Esophagus muscularis mucosa (tissue), 4 donors: ENCODE measurements around the gene AGER. TPM values are rescaled to one million over a fixed set of nuclear protein-coding genes. Genes with fewer than 3 reads are reported as not detected.

ENCODE experiments used
- DNase-seq: peaks from one replicate; pipeline ENCODE4 v3.0.0-alpha.2; 2017; ENCODE audit errors: extremely low spot score
- H3K27ac ChIP-seq, 4 donors: fragments of 200-600 bp; sonication (generic); replicated peaks in 1 of 4; 1 replicate in 3 of 4; 2 replicates in 1 of 4; pipeline ENCODE4 v1.5.1; 2016 to 2019; ENCODE audit warnings: mild to moderate bottlenecking in 1 of 4
- H3K27me3 ChIP-seq, 4 donors: fragments of 200-600 bp; sonication (generic); one replicate each; pipeline versions ENCODE4 v1.5.1 to v1.6.0; 2016 to 2019
- H3K36me3 ChIP-seq, 4 donors: fragments of 200-600 bp; sonication (generic); one replicate each; pipeline ENCODE4 v1.5.1; 2016 to 2019
- H3K4me1 ChIP-seq, 4 donors: fragments of 200-600 bp; sonication (generic); one replicate each; pipeline ENCODE4 v1.5.1; 2016 to 2019
- H3K4me3 ChIP-seq, 4 donors: fragments of 200-600 bp; sonication (generic); 1 replicate in 2 of 4; 2 replicates in 2 of 4; pipeline ENCODE4 v1.5.1; 2016 to 2019; ENCODE audit warnings: mild to moderate bottlenecking in 4 of 4, moderate library complexity in 1 of 4
- H3K9me3 ChIP-seq, 4 donors: fragments of 200-600 bp; sonication (generic); 1 replicate in 3 of 4; 2 replicates in 1 of 4; pipeline ENCODE4 v1.5.1; 2016 to 2019
- EP300 ChIP-seq: sonication (generic); formaldehyde crosslinking; IDR thresholded peaks from one replicate; pipeline ENCODE4 v1.6.1; 2017; ENCODE audit warnings: antibody characterized with exemption
- POLR2A ChIP-seq: fragments of 450-650 bp; IDR thresholded peaks from one replicate; pipeline ENCODE4 v1.6.1; 2017; ENCODE audit warnings: antibody characterized with exemption, moderate library complexity, mild to moderate bottlenecking, low read depth
- POLR2AphosphoS5 ChIP-seq, 2 donors: sonication (generic); formaldehyde crosslinking; IDR thresholded peaks; one replicate each; pipeline ENCODE4 v1.6.1; 2017; ENCODE audit warnings: antibody characterized with exemption in 2 of 2
- WGBS: methylation state at CpG from one replicate; pipeline ENCODE4 v1.1.5; 2018; 5-methylcytosine and 5-hydroxymethylcytosine counted together
- intact Hi-C: fragments of 100-400 bp; cut with DNase I; formaldehyde crosslinking; loops from one replicate; pipeline ENCODE4 v1.15.1; 2023
- total RNA-seq, 4 donors: library from RNA; depleted of rRNA; stranded (reverse); fragments of >200 nt; gene quantifications; one replicate each; pipeline versions ENCODE4 v1.1.0 to v1.2.1, GENCODE V29; 2016
- TF ChIP-seq, protein P1 (sequence below), 3 experiments: fragments of 200-600 bp in 2 of 3; fragments of 450-650 bp in 1 of 3; sonication (generic) in 2 of 3; IDR thresholded peaks; one replicate each; pipeline ENCODE4 v1.5.1; 2017 to 2019; ENCODE audit warnings: antibody characterized with exemption in 3 of 3, mild to moderate bottlenecking in 2 of 3, moderate library complexity in 1 of 3

The AGER gene
- total RNA-seq, 4 donors from 2014 or later = 0.83 to 5.9 (median 3.8) TPM

DNA sequence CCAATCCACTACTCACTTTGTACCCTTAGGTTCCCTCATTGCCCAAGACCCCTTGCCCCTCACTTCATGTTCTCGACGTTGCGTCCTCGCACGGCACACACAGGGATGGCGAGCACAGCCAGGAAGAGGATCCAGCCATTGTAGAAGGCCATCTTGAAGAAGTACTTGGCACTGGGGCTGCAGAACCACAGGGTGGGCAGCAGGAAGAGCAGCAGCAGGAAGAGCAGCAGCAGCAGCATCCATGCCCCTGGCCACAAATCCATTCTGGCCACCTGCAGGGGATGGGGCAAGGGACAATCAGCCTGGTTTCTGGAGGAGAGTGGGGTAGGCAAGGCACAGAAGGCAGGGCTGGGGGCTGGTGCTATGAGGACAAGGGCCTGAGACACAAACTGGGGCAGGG is 12.8 kb downstream of the AGER start:
- Histone ChIP-seq H3K27ac (no peak overlapping the region), H3K36me3 (peaks cover 13 to 53% (median 49%) of the 10 kb centered on the region in 4 donors), H3K9me3 (no peaks in the 10 kb centered on the region), H3K27me3 (no peaks in the 10 kb centered on the region), H3K4me1 (peaks cover 13 to 46% (median 42%) of the 10 kb centered on the region in 4 donors), H3K4me3 (no peak overlapping the region)
- TF ChIP-seq, protein P1, sequence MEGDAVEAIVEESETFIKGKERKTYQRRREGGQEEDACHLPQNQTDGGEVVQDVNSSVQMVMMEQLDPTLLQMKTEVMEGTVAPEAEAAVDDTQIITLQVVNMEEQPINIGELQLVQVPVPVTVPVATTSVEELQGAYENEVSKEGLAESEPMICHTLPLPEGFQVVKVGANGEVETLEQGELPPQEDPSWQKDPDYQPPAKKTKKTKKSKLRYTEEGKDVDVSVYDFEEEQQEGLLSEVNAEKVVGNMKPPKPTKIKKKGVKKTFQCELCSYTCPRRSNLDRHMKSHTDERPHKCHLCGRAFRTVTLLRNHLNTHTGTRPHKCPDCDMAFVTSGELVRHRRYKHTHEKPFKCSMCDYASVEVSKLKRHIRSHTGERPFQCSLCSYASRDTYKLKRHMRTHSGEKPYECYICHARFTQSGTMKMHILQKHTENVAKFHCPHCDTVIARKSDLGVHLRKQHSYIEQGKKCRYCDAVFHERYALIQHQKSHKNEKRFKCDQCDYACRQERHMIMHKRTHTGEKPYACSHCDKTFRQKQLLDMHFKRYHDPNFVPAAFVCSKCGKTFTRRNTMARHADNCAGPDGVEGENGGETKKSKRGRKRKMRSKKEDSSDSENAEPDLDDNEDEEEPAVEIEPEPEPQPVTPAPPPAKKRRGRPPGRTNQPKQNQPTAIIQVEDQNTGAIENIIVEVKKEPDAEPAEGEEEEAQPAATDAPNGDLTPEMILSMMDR (IDR thresholded peaks at IDR 0.05) = no peak
- TF ChIP-seq POLR2A = no peak
- no peak for TF ChIP-seq POLR2AphosphoS5 (IDR thresholded peaks at IDR 0.05)
- TF ChIP-seq EP300 = no peak
- 93% methylated on average over 6 of the region's 6 CpGs for WGBS
- DNase-seq = no peak
- intact Hi-C loops = no loop called here

DNA sequence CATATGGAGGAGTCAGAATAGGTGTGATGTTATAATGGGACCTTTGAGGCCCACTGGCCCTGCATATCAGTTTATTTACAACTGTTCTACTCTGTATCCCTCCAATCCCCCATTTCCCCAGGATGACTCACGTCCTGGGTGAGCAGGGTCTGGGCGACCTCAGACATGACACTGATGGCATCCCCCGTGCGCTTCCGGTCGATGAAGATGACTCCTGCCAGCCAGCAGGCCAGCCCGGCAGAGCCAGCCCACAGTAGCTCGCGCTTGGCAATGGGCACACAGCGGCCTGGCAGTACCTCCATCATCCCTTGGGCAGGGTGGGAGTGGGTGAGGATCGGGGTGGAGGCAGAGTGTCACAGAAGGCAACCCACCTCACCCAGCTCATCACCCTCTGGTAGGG is 13.8 kb downstream of the AGER start:
- Histone ChIP-seq H3K27ac (no peak overlapping the region), H3K9me3 (no peaks in the 10 kb centered on the region), H3K4me3 (no peak overlapping the region), H3K4me1 (peaks cover 9 to 41% (median 37%) of the 10 kb centered on the region in 4 donors), H3K27me3 (no peaks in the 10 kb centered on the region), H3K36me3 (peaks cover 13 to 62% (median 58%) of the 10 kb centered on the region in 4 donors)
- WGBS = 86% methylated on average over 4 of the region's 11 CpGs
- DNase-seq = no peak
- intact Hi-C loops = no loop called here
- TF ChIP-seq POLR2AphosphoS5 (IDR thresholded peaks at IDR 0.05) = no peak
- TF ChIP-seq, protein P1 (IDR thresholded peaks at IDR 0.05) = no peak
- no peak for TF ChIP-seq POLR2A
- TF ChIP-seq EP300 = no peak

DNA sequence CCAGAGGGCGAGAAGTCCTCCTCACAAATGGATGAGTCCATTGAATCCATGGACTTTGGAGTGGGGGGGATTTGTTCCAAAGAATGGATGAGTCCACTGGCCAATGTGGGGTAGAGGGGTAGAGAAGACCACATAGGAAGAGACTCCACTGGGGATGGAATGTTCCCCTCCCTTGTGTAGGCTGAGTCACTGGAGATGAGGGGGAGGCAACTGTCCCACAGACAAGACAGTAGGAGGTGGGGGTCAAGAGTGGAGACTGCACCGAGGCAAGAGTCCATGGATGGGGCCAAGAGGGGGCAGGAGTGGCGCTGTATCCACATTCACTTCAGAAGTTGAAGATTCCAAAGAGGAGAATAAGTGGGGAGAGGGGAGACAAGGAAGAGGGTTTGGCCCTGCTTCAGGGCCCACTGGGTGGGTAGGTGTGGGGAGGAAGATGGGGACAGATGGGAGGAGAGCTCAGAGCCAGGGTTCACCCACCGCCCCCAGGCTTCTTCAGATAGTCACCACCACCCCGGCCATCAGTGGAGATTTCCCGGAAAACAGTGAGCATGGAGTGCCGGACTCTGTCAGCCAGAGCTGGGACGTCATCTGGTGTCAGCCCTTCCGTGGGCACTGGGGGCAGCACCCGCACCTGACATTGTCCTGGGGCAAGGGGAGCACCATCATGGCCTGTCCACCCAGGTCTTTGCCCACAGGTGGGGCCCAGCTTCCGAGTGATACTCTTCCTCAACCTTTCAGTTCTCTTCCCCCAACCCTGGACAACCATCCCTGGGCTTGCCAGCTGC is 15.1 kb downstream of the AGER start:
- Histone ChIP-seq H3K27ac (peak overlapping the region in 3 of 4 donors; percentile 13 to 50 (median 37)), H3K9me3 (no peaks in the 10 kb centered on the region), H3K4me3 (no peak overlapping the region), H3K27me3 (no peaks in the 10 kb centered on the region), H3K4me1 (peaks cover 0 to 30% (median 24%) of the 10 kb centered on the region in 4 donors), H3K36me3 (peaks cover 13 to 74% (median 65%) of the 10 kb centered on the region in 4 donors)
- TF ChIP-seq EP300 (no peak), POLR2AphosphoS5 (IDR thresholded peaks at IDR 0.05) (no peak), POLR2A (no peak)
- TF ChIP-seq, protein P1 (IDR thresholded peaks at IDR 0.05) = no peak
- intact Hi-C loops = no loop called here
- no peak for DNase-seq
- WGBS = 78% methylated on average over 9 of the region's 11 CpGs

DNA sequence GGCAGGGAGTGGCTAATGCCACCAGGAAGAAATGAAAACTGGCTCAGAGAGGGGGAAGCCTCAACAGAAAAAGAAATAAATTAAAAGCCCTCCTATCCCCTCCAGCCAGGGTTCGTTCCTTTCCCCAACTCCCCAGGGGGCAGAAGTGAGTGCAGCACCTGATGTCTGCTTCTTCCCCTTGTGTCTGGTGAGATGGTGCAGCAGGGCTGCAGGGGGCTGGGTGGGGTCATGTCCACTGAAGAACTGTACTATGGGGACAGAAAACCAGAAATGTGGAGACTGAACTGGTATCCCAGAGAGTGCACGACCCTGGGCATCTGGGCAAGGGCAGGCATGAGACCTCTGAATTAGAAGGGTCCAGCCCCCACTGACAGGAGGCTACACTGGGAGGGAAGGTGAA is 15.7 kb downstream of the AGER start:
- 88% methylated on average over 2 of the region's 2 CpGs for WGBS
- intact Hi-C loops = no loop called here
- Histone ChIP-seq H3K36me3 (peaks cover 13 to 81% (median 70%) of the 10 kb centered on the region in 4 donors), H3K4me3 (no peak overlapping the region), H3K27ac (peak overlapping the region; percentile 24 to 50 (median 32)), H3K27me3 (no peaks in the 10 kb centered on the region), H3K4me1 (peaks cover 0 to 29% (median 18%) of the 10 kb centered on the region in 4 donors), H3K9me3 (no peaks in the 10 kb centered on the region)
- TF ChIP-seq POLR2A = no peak
- DNase-seq = no peak

DNA sequence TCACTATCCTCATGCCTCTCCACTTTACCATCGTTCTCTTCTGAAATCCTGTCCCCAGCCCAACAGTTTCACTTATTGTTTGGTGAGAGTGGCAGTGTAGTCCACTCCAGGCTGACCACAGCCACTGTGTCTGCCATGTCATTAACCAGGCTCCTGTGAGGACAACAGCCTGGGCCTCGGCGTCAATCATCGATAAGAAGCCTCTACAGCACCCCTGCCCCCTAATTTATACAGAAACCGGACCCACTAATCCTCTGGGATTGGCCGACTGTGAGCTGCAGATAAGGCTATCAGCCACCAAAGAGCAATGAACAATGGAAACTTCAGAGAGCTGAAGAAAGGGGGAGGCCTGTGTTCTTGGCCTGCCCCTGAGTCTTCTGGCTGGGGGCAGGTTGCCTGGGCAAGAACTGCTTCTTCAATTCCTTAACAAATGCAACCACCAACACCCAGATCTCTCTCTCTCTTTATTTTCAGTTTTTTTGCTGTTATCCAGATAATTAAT is 16.2 kb downstream of the AGER start:
- no peak for DNase-seq

More for the DNA sequence above, 16.2 kb downstream of the AGER start:
- intact Hi-C loops = no loop called here
- Histone ChIP-seq H3K36me3 (peaks cover 13 to 86% (median 75%) of the 10 kb centered on the region in 4 donors), H3K4me3 (no peak overlapping the region), H3K27ac (peak overlapping the region in 3 of 4 donors; percentile 24 to 50 (median 36)), H3K27me3 (no peaks in the 10 kb centered on the region), H3K4me1 (peaks cover 0 to 29% (median 18%) of the 10 kb centered on the region in 4 donors), H3K9me3 (no peaks in the 10 kb centered on the region)
- TF ChIP-seq POLR2AphosphoS5 (IDR thresholded peaks at IDR 0.05) (no peak), POLR2A (no peak)
- WGBS = 70% methylated on average over 6 of the region's 6 CpGs
